HCT116 (cell line): ENCODE results near the gene SLC22A13. TPM values are rescaled to one million over a fixed set of nuclear protein-coding genes. Genes with fewer than 3 reads are reported as not detected.
A peak's percentile ranks its signal among the peaks of the same experiment; 100 is the strongest.

ENCODE experiments used
- ATAC-seq: fragments of 200-7000 bp; cut with Tn5 transposase; 2 replicates; pipeline ENCODE4 v1.9.1; 2020; ENCODE audit warnings: mild to moderate bottlenecking, moderate library complexity
- BruUV-seq: library from RNA; stranded (reverse); fragments of 400-500 nt; replicated peaks from 2 replicates; lab custom pipeline; 2021; lab: Mats Ljungman, UMichigan
- CTCF ChIA-PET: fragments of 300-600 bp; sonication (Branson Sonifier 250); formaldehyde crosslinking; loops from one replicate; lab custom pipeline; 2021; ENCODE audit warnings: antibody characterized with exemption; lab: Charles Lee
- POLR2A ChIA-PET: fragments of 300-600, 350-600 bp; sonication (Branson Sonifier 250); formaldehyde crosslinking; loops from one replicate; lab custom pipeline; 2021; ENCODE audit warnings: antibody characterized with exemption; lab: Charles Lee
- RAD21 ChIA-PET, 2 experiments: fragments of 300-600 bp; sonication (Branson Sonifier 250); formaldehyde crosslinking; loops; one replicate each; lab custom pipeline; 2023; ENCODE audit warnings: low total read pairs in 2 of 2; ENCODE audit not compliant: uncharacterized antibody in 2 of 2, unreplicated experiment in 2 of 2, low non-redundant PET in 1 of 2; lab: Charles Lee
- DNase-seq: peaks from one replicate; pipeline ENCODE4 v3.0.0-alpha.2; 2010; ENCODE audit warnings: low read depth, low spot score
- H2AFZ ChIP-seq: fragments of 200-600 bp; shearing (Covaris generic), sonication (generic); 2 replicates; pipeline ENCODE4 v1.6.1; 2017; ENCODE audit warnings: low read depth, mixed run types, mixed read lengths, antibody characterized with exemption, low read length; ENCODE audit not compliant: poor library complexity, severe bottlenecking
- H3K27ac ChIP-seq: 2 replicates; pipeline ENCODE4 v1.5.1; 2012; ENCODE audit warnings: low read depth, low read length
- H3K27me3 ChIP-seq: fragments of 200-600 bp; sonication (generic); 2 replicates; pipeline ENCODE4 v1.6.1; 2016; ENCODE audit warnings: mixed run types, low read length, mixed read lengths; ENCODE audit not compliant: insufficient read depth
- H3K36me3 ChIP-seq, 2 experiments: fragments of 200-500 bp in 1 of 2; fragments of 200-600 bp in 1 of 2; sonication (Bioruptor generic) in 1 of 2; sonication (generic) in 1 of 2; 2 replicates each; pipeline versions ENCODE4 v1.5.1 to v1.6.1; 2014 to 2016; ENCODE audit warnings: low read length in 2 of 2, inconsistent platforms in 1 of 2, mixed read lengths in 1 of 2, mixed run types in 1 of 2; ENCODE audit not compliant: insufficient read depth in 2 of 2, control insufficient read depth in 1 of 2
- H3K4me1 ChIP-seq, 2 experiments: fragments of 200-600 bp in 1 of 2; sonication (generic) in 1 of 2; 2 replicates each; pipeline versions ENCODE4 v1.5.1 to v1.6.1; 2012 to 2017; ENCODE audit warnings: low read length in 2 of 2, inconsistent platforms in 1 of 2, mild to moderate bottlenecking in 1 of 2, mixed read lengths in 1 of 2, mixed run types in 1 of 2, moderate library complexity in 1 of 2; ENCODE audit not compliant: insufficient read depth in 2 of 2, control insufficient read depth in 1 of 2
- H3K4me2 ChIP-seq: fragments of 200-600 bp; sonication (generic); 2 replicates; pipeline ENCODE4 v1.6.1; 2017; ENCODE audit warnings: mixed run types, low read length, mixed read lengths
- H3K4me3 ChIP-seq, 2 experiments: fragments of 200-600 bp in 1 of 2; sonication (generic) in 1 of 2; replicated peaks in 1 of 2; 2 replicates each; pipeline ENCODE4 v1.5.1; 2011 to 2016; ENCODE audit warnings: low read length in 2 of 2, control low read depth in 1 of 2, low read depth in 1 of 2, mild to moderate bottlenecking in 1 of 2, mixed read lengths in 1 of 2, mixed run types in 1 of 2
- H3K79me2 ChIP-seq: fragments of 200-600 bp; sonication (generic); 2 replicates; pipeline ENCODE4 v1.6.1; 2017; ENCODE audit warnings: mild to moderate bottlenecking, mixed run types, low read length, moderate library complexity, mixed read lengths; ENCODE audit not compliant: insufficient read depth
- H3K9ac ChIP-seq: fragments of 200-600 bp; sonication (generic); 2 replicates; pipeline ENCODE4 v1.6.1; 2016; ENCODE audit warnings: low read length, mixed read lengths
- H3K9me2 ChIP-seq: fragments of 200-600 bp; sonication (generic), shearing (Covaris generic); 2 replicates; pipeline ENCODE4 v1.6.1; 2017; ENCODE audit warnings: mixed run types, mild to moderate bottlenecking, moderate library complexity; ENCODE audit not compliant: insufficient read depth
- H3K9me3 ChIP-seq, 2 experiments: fragments of 200-500 bp in 1 of 2; fragments of 200-600 bp in 1 of 2; sonication (Bioruptor generic) in 1 of 2; sonication (generic) in 1 of 2; 2 replicates each; pipeline ENCODE4 v1.6.1; 2014 to 2017; ENCODE audit warnings: low read length in 2 of 2, mixed read lengths in 2 of 2, inconsistent platforms in 1 of 2, low read depth in 1 of 2, mild to moderate bottlenecking in 1 of 2, mixed run types in 1 of 2, moderate library complexity in 1 of 2; ENCODE audit not compliant: control insufficient read depth in 1 of 2, insufficient read depth in 1 of 2
- H4K20me1 ChIP-seq: fragments of 200-600 bp; sonication (generic), shearing (Covaris generic); 2 replicates; pipeline ENCODE4 v1.6.1; 2017; ENCODE audit warnings: mixed run types, mild to moderate bottlenecking, moderate library complexity; ENCODE audit not compliant: insufficient read depth
- CBX3 ChIP-seq: IDR thresholded peaks from 2 replicates; pipeline ENCODE4 v1.6.1; 2012; ENCODE audit warnings: low read depth
- CEBPB ChIP-seq: IDR thresholded peaks from 2 replicates; pipeline ENCODE4 v1.6.1; 2012; ENCODE audit warnings: low read depth
- ELF1 ChIP-seq: IDR thresholded peaks from 2 replicates; pipeline ENCODE4 v1.6.1; 2012; ENCODE audit warnings: low read depth, borderline replicate concordance
- EZH2 ChIP-seq: fragments of 200-600 bp; sonication (generic); IDR thresholded peaks from 2 replicates; pipeline ENCODE4 v1.6.1; 2017; ENCODE audit warnings: antibody characterized with exemption, mixed run types
- EZH2phosphoT487 ChIP-seq: fragments of 200-600 bp; IDR thresholded peaks from 2 replicates; pipeline ENCODE4 v1.6.1; 2018; ENCODE audit warnings: antibody characterized with exemption, borderline replicate concordance
- FOSL1 ChIP-seq: IDR thresholded peaks from 2 replicates; pipeline ENCODE4 v1.6.1; 2012; ENCODE audit warnings: low read depth
- JUND ChIP-seq: IDR thresholded peaks from 2 replicates; pipeline ENCODE4 v1.6.1; 2012
- POLR2AphosphoS5 ChIP-seq: IDR thresholded peaks from 2 replicates; pipeline ENCODE4 v1.6.1; 2011; ENCODE audit warnings: mild to moderate bottlenecking, low read depth, low read length, moderate library complexity
- RAD21 ChIP-seq: IDR thresholded peaks from 2 replicates; pipeline ENCODE4 v1.6.1; 2012; ENCODE audit warnings: low read depth, mild to moderate bottlenecking
- SIN3A ChIP-seq: IDR thresholded peaks from 2 replicates; pipeline ENCODE4 v1.6.1; 2012; ENCODE audit warnings: low read depth
- SP1 ChIP-seq: IDR thresholded peaks from 2 replicates; pipeline ENCODE4 v1.6.1; 2012; ENCODE audit warnings: low read depth
- SRF ChIP-seq: IDR thresholded peaks from 2 replicates; pipeline ENCODE4 v1.6.1; 2012; ENCODE audit warnings: low read depth
- YY1 ChIP-seq: IDR thresholded peaks from 2 replicates; pipeline ENCODE4 v1.6.1; 2011; ENCODE audit warnings: low read length, low read depth, moderate library complexity, mild to moderate bottlenecking; ENCODE audit not compliant: insufficient replicate concordance; ENCODE audit errors: extremely low read depth
- ZNF274 ChIP-seq: fragments of 200-500 bp; sonication (Bioruptor generic); IDR thresholded peaks from 2 replicates; pipeline ENCODE4 v1.6.1; 2014; ENCODE audit warnings: mild to moderate bottlenecking, low read depth, low read length, inconsistent platforms
- intact Hi-C: fragments of 100-400 bp; cut with micrococcal nuclease; formaldehyde crosslinking; loops from 2 replicates; pipeline ENCODE4 v1.10.0; 2022
- total RNA-seq: library from RNA; stranded (reverse); gene quantifications from one replicate; pipeline ENCODE4 v1.2.1, GENCODE V29; 2021; ENCODE audit not compliant: unreplicated experiment
- TF ChIP-seq, protein P1 (sequence below): IDR thresholded peaks from 2 replicates; pipeline ENCODE4 v1.6.1; 2012
- TF ChIP-seq, protein P2 (sequence below): IDR thresholded peaks from 2 replicates; pipeline ENCODE4 v1.6.1; 2011; ENCODE audit warnings: mild to moderate bottlenecking, low read length, moderate library complexity; ENCODE audit not compliant: insufficient replicate concordance; ENCODE audit errors: extremely low read depth

The SLC22A13 gene
- total RNA-seq, 1 experiment from 2014 or later = 0.47 TPM

- no peak overlapping the region for H3K4me3 ChIP-seq
- TF ChIP-seq, protein P1, sequence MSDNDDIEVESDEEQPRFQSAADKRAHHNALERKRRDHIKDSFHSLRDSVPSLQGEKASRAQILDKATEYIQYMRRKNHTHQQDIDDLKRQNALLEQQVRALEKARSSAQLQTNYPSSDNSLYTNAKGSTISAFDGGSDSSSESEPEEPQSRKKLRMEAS = no peak
- TF ChIP-seq CEBPB (no peak), YY1 (no peak), SRF (no peak), EZH2 (no peak), ELF1 (no peak), EZH2phosphoT487 (no peak), SIN3A (no peak), SP1 (no peak), ZNF274 (no peak)
- TF ChIP-seq, all 23 proteins: peak for 0
- intact Hi-C loops = no loop called here
- peaks cover 0 to 14% of the 10 kb centered on the region in 2 experiments; a peak in 2 of 4 replicates for H3K4me1 ChIP-seq
- ATAC-seq = no peak
- no peak overlapping the region for H3K9ac ChIP-seq
- H3K27ac ChIP-seq = no peak overlapping the region
- no peaks in the 10 kb centered on the region for H3K9me2 ChIP-seq
- ChIA-PET POLR2A (no interaction called here), CTCF (no interaction called here), RAD21 (no interaction called here)
- H3K4me2 ChIP-seq = no peak overlapping the region
- no peak overlapping the region for H2AFZ ChIP-seq
- no TSS peak for BruUV-seq
- H3K27me3 ChIP-seq = no peaks in the 10 kb centered on the region
- no peaks in the 10 kb centered on the region for H3K79me2 ChIP-seq
- H4K20me1 ChIP-seq = no peaks in the 10 kb centered on the region
- no peak for DNase-seq
- no peaks in the 10 kb centered on the region for H3K36me3 ChIP-seq
- H3K9me3 ChIP-seq = peaks cover 0 to 6% of the 10 kb centered on the region in 2 experiments; a peak in 1 of 4 replicates
These were observed 59.6 kb downstream of the SLC22A13 start for GRCh38 chr3:38325256-38325655.

GRCh38 chr3:38327335-38328009 is 61.9 kb downstream of the SLC22A13 start:
- Histone ChIP-seq H3K9ac (no peak overlapping the region), H3K4me2 (no peak overlapping the region), H3K9me2 (no peaks in the 10 kb centered on the region), H3K27me3 (no peaks in the 10 kb centered on the region), H3K4me3 (no peak overlapping the region), H3K36me3 (no peaks in the 10 kb centered on the region), H4K20me1 (no peaks in the 10 kb centered on the region), H3K79me2 (no peaks in the 10 kb centered on the region), H3K4me1 (peaks cover 0 to 14% of the 10 kb centered on the region in 2 experiments; a peak in 2 of 4 replicates), H3K27ac (no peak overlapping the region), H3K9me3 (peaks cover 0 to 6% of the 10 kb centered on the region in 2 experiments; a peak in 1 of 4 replicates), H2AFZ (no peak overlapping the region)
- TF ChIP-seq POLR2AphosphoS5 = no peak
- peak; percentile 55; the same call in 1 of the 2 replicates for TF ChIP-seq CBX3
- TF ChIP-seq RAD21 = no peak
- peak; percentile 37 for TF ChIP-seq FOSL1
- 0 out of 2 replicates have a peak, but pooled peaks have one; percentile 30 for TF ChIP-seq JUND
- TF ChIP-seq EZH2 = no peak
- TF ChIP-seq, protein P2, sequence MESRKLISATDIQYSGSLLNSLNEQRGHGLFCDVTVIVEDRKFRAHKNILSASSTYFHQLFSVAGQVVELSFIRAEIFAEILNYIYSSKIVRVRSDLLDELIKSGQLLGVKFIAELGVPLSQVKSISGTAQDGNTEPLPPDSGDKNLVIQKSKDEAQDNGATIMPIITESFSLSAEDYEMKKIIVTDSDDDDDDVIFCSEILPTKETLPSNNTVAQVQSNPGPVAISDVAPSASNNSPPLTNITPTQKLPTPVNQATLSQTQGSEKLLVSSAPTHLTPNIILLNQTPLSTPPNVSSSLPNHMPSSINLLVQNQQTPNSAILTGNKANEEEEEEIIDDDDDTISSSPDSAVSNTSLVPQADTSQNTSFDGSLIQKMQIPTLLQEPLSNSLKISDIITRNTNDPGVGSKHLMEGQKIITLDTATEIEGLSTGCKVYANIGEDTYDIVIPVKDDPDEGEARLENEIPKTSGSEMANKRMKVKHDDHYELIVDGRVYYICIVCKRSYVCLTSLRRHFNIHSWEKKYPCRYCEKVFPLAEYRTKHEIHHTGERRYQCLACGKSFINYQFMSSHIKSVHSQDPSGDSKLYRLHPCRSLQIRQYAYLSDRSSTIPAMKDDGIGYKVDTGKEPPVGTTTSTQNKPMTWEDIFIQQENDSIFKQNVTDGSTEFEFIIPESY = no peak
- intact Hi-C loops = no loop called here
- CTCF ChIA-PET = interaction anchor here (0.9 kb wide), 1 partner anchor 29 kb away, joined by 4 read pairs; no protein-coding TSS in a partner anchor
- POLR2A ChIA-PET = no interaction called here
- ATAC-seq (peak; percentile 46; the same call in 1 of the 2 replicates), DNase-seq (peak; percentile 10)
- no TSS peak for BruUV-seq
- RAD21 ChIA-PET = no interaction called here
